Astrocyte (in vitro differentiated cells and primary cell): ENCODE measurements around the gene FOXL3.

Experiments used
- EZH2 ChIP-seq: IDR thresholded peaks from 2 replicates; pipeline ENCODE4 v1.6.1; 2012; ENCODE audit warnings: mild to moderate bottlenecking, low read length, inconsistent platforms; ENCODE audit not compliant: insufficient read depth
- TF ChIP-seq, protein P1 (sequence below): IDR thresholded peaks from 2 replicates; pipeline ENCODE4 v1.5.1; 2011; ENCODE audit warnings: low read depth, mild to moderate bottlenecking, inconsistent platforms, low read length, moderate library complexity; ENCODE audit not compliant: insufficient read depth

DNA sequence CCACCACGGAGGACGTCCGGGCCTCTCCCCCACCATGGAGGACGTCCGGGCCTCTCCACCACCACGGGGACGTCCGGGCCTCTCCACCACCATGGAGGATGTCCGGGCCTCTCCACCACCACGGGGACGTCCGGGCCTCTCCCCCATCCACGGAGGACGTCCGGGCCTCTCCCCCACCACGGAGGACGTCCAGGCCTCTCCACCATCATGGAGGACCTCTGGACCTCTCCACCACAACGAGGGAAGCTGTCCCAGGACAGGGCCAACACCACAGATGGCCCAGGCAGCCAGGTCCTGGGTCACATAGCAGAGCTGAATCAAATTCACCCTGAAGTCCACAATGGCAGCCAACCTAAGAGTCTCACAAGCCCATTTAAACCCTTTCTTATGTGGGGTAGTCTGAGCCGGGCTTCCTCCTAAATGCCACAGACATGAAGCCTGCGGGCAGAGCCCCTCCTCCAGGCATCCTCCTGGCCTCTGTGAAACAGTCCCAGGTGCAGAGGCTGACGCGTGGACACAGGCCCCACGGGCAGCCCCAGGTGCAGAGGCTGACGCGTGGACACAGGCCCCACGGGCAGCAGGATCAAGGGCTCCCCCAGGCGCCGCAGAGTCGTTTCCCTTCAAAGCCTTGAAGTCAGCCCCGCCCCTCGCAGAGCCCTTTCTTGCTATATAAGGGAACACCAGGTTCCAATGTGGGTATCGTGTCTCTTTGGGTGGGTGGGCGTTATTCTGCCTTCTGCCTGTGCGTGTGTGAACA, 47.0 kb downstream of the FOXL3 start:
- TF ChIP-seq, protein P1, sequence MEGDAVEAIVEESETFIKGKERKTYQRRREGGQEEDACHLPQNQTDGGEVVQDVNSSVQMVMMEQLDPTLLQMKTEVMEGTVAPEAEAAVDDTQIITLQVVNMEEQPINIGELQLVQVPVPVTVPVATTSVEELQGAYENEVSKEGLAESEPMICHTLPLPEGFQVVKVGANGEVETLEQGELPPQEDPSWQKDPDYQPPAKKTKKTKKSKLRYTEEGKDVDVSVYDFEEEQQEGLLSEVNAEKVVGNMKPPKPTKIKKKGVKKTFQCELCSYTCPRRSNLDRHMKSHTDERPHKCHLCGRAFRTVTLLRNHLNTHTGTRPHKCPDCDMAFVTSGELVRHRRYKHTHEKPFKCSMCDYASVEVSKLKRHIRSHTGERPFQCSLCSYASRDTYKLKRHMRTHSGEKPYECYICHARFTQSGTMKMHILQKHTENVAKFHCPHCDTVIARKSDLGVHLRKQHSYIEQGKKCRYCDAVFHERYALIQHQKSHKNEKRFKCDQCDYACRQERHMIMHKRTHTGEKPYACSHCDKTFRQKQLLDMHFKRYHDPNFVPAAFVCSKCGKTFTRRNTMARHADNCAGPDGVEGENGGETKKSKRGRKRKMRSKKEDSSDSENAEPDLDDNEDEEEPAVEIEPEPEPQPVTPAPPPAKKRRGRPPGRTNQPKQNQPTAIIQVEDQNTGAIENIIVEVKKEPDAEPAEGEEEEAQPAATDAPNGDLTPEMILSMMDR = no peak
- no peak for TF ChIP-seq EZH2
